Mucosa of descending colon (tissue), 3 donors: Measurements from ENCODE around the gene CADPS. TPM values are rescaled to one million over a fixed set of nuclear protein-coding genes. Genes with fewer than 3 reads are reported as not detected.
"Not testable (repeated sequence)": the region's sequence is repeated elsewhere in the genome, so short reads cannot be mapped to it uniquely, and the experiment has no call there.

Source experiments
- ATAC-seq: fragments of 200-7000 bp; cut with Tn5 transposase; one replicate; pipeline ENCODE4 v1.9.1; 2020; ENCODE audit warnings: mild to moderate bottlenecking, moderate library complexity
- DNase-seq, 3 donors: peaks; one replicate each; pipeline ENCODE4 v3.0.0-alpha.2; 2020
- H3K36me3 ChIP-seq: fragments of 200-600 bp; one replicate; pipeline ENCODE4 v1.8.0; 2021; ENCODE audit warnings: low read depth, mild to moderate bottlenecking
- H3K4me1 ChIP-seq: fragments of 200-600 bp; one replicate; pipeline ENCODE4 v1.8.0; 2021; ENCODE audit warnings: low read depth, mild to moderate bottlenecking
- H3K4me3 ChIP-seq: fragments of 200-600 bp; one replicate; pipeline ENCODE4 v1.8.0; 2021; ENCODE audit warnings: mild to moderate bottlenecking
- H3K9me3 ChIP-seq: fragments of 200-600 bp; one replicate; pipeline ENCODE4 v1.8.0; 2021; ENCODE audit warnings: mild to moderate bottlenecking
- CTCF ChIP-seq: fragments of 200-600 bp; IDR thresholded peaks from one replicate; pipeline ENCODE4 v1.8.0; 2022; ENCODE audit warnings: antibody characterized with exemption, mild to moderate bottlenecking
- intact Hi-C, 2 donors: fragments of 100-400 bp; cut with DNase I in 1 of 2; cut with micrococcal nuclease in 1 of 2; formaldehyde crosslinking; loops; one replicate each; pipeline versions ENCODE4 v1.11.0 to v1.11.1; 2022; cut with DNase I, micrococcal nuclease
- total RNA-seq, 3 donors: library from RNA; stranded (reverse); fragmentation: NEBNext Ultra II Directional in 2 of 3; extraction: Animal tissue kit (Norgen Biotek cat#: 25700) in 2 of 3; gene quantifications; one replicate each; pipeline versions ENCODE4 v1.2.1 to v1.2.4, GENCODE V29; 2021 to 2023
- donor health status: DM: no; HTN: no; CAD: no; lungs with moderate emphysema.
- donor health status: DM: no; HTN: no; CAD: no.
- donor health status: DM: no; HTN: yes; CAD: no.

Gene CADPS
- total RNA-seq, 3 donors from 2014 or later: 3.7 to 6.2 (median 6.1) TPM

DNA sequence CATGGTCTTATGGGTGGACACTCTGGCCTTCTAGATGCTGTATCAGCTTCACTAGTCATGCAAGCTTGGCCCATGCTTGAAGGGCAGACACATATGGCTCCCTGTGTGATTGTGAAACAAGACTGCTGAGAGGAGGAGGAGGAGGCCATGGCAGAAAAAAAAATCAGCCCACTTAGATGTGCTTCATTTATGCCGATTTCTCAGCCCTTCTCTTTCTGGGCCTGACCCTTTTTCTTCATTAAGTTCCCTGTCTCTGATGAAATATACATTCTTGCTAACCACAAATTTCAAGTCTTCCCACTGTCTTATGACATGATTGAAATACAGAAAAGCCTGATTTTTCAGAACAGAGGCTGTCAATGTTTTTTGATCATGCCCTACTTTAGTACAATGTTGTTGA lies 288.9 kb downstream of the CADPS start:
- intact Hi-C loops: no loop called here
- no peak for TF ChIP-seq CTCF
- Histone ChIP-seq H3K9me3 (no peaks in the 10 kb centered on the region), H3K4me3 (no peak overlapping the region), H3K4me1 (no peaks in the 10 kb centered on the region), H3K36me3 (no peaks in the 10 kb centered on the region)
- DNase-seq: no peak
- no peak for ATAC-seq

- TF ChIP-seq CTCF: no peak
- no peak for ATAC-seq
- no peaks in the 10 kb centered on the region for H3K9me3 ChIP-seq
- H3K4me1 ChIP-seq: no peaks in the 10 kb centered on the region
- no peaks in the 10 kb centered on the region for H3K36me3 ChIP-seq
- intact Hi-C loops: no loop called here
- H3K4me3 ChIP-seq: no peak overlapping the region
- no peak for DNase-seq
Observed at GRCh38 chr3:62585861-62586260, 289.4 kb downstream of the CADPS start.

- no peak overlapping the region for H3K4me3 ChIP-seq
- H3K36me3 ChIP-seq: no peaks in the 10 kb centered on the region
- H3K9me3 ChIP-seq: peaks cover 3% of the 10 kb centered on the region
- no peak for ATAC-seq
- intact Hi-C loops: no loop called here
- H3K4me1 ChIP-seq: no peaks in the 10 kb centered on the region
- no peak for TF ChIP-seq CTCF
- DNase-seq: no peak
Observed at GRCh38 chr3:62584636-62585035, 290.6 kb downstream of the CADPS start.

- Histone ChIP-seq H3K4me3 (no peak overlapping the region), H3K4me1 (no peaks in the 10 kb centered on the region), H3K9me3 (peaks cover 7% of the 10 kb centered on the region), H3K36me3 (no peaks in the 10 kb centered on the region)
- intact Hi-C loops: no loop called here
- TF ChIP-seq CTCF: no peak
- DNase-seq: no peak
- ATAC-seq: no peak
Observed at GRCh38 chr3:62582495-62583172, 292.6 kb downstream of the CADPS start.

GRCh38 chr3:62580485-62580884 lies 294.7 kb downstream of the CADPS start:
- H3K4me3 ChIP-seq, DNase-seq, intact Hi-C loops, H3K4me1 ChIP-seq, H3K9me3 ChIP-seq, H3K36me3 ChIP-seq, ATAC-seq: not testable (repeated sequence)

DNA sequence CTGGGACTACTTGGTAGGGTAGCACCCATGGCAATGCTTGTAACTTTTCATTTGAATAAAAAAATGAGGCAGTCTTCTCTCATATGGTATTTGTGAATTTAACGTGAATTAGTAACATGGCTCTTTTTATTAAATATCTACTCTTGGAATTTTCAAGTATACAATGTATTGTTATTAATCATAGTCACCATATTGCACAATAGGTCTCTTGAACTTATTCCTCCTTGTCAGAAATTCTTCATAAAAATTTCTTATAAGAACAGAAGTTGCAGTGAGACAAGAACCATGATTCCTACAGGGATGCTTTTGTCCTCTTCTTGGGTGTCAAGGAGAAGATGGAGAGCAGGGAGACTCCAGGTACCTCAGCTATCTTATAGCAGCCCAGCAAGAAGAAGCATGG lies 298.1 kb downstream of the CADPS start:
- H3K4me1 ChIP-seq: no peaks in the 10 kb centered on the region
- intact Hi-C loops: no loop called here
- H3K36me3 ChIP-seq: no peaks in the 10 kb centered on the region
- H3K4me3 ChIP-seq: no peak overlapping the region
- DNase-seq (no peak), ATAC-seq (no peak)
- no peak for TF ChIP-seq CTCF
- peaks cover 7% of the 10 kb centered on the region for H3K9me3 ChIP-seq
